C1 segment of cervical spinal cord (tissue), 14 donors: ENCODE measurements around the gene RIN3.

Experiments
- DNase-seq, 14 donors: peaks; one replicate each; lab custom pipeline; 2025; lab: John Stamatoyannopoulos, UW

The RIN3 gene

GRCh38 chr14:92575748-92576303 lies 62.2 kb downstream of the RIN3 start:
- no peak for DNase-seq

- DNase-seq: no peak
These were observed 63.8 kb downstream of the RIN3 start for GRCh38 chr14:92577321-92577742.

GRCh38 chr14:92578511-92578910 lies 64.9 kb downstream of the RIN3 start:
- no peak for DNase-seq

- DNase-seq: no peak
These were observed 65.8 kb downstream of the RIN3 start for GRCh38 chr14:92579244-92579936.

GRCh38 chr14:92581206-92581605 lies 67.6 kb downstream of the RIN3 start:
- no peak for DNase-seq

- DNase-seq: no peak
These were observed 68.5 kb downstream of the RIN3 start for GRCh38 chr14:92581966-92582566.

GRCh38 chr14:92582706-92583452 lies 69.3 kb downstream of the RIN3 start:
- DNase-seq: no peak

GRCh38 chr14:92584220-92584619 lies 70.6 kb downstream of the RIN3 start:
- no peak for DNase-seq

GRCh38 chr14:92584816-92585215 lies 71.2 kb downstream of the RIN3 start:
- DNase-seq: no peak

GRCh38 chr14:92585981-92586937 lies 72.7 kb downstream of the RIN3 start:
- no peak for DNase-seq

- DNase-seq: no peak
These were observed 73.5 kb downstream of the RIN3 start for GRCh38 chr14:92586963-92587699.

- DNase-seq: no peak
These were observed 74.1 kb downstream of the RIN3 start for GRCh38 chr14:92587700-92588085.

- no peak for DNase-seq
These were observed 75.8 kb downstream of the RIN3 start for GRCh38 chr14:92589213-92589852.

GRCh38 chr14:92590176-92590575 lies 76.6 kb downstream of the RIN3 start:
- no peak for DNase-seq

- DNase-seq: no peak
These were observed 77.4 kb downstream of the RIN3 start for GRCh38 chr14:92590941-92591340.

GRCh38 chr14:92591346-92591745 lies 77.8 kb downstream of the RIN3 start:
- no peak for DNase-seq

GRCh38 chr14:92595267-92595666 lies 81.7 kb downstream of the RIN3 start:
- no peak for DNase-seq

- DNase-seq: no peak
These were observed 82.8 kb downstream of the RIN3 start for GRCh38 chr14:92596331-92596907.
